IMR-90 (cell line): ENCODE results near the gene MEIKIN. TPM values are rescaled to one million over a fixed set of nuclear protein-coding genes. Genes with fewer than 3 reads are reported as not detected.

ENCODE experiments used
- ATAC-seq: fragments of 200-7000 bp; cut with Tn5 transposase; 2 replicates; pipeline ENCODE4 v1.9.1; 2020; ENCODE audit warnings: low read depth, mild to moderate bottlenecking, moderate library complexity
- BruUV-seq: library from RNA; stranded (reverse); fragments of 400-500 nt; replicated peaks from 2 replicates; lab custom pipeline; 2021; lab: Mats Ljungman, UMichigan
- CTCF ChIA-PET: fragments of 300-600 bp; formaldehyde crosslinking; extraction: SDS; loops from one replicate; lab custom pipeline; 2021; ENCODE audit warnings: antibody characterized with exemption; lab: Yijun Ruan, JAX
- POLR2A ChIA-PET: fragments of 300-600 bp; sonication (Branson Sonifier 250); formaldehyde crosslinking; loops from one replicate; lab custom pipeline; 2022; ENCODE audit warnings: antibody characterized with exemption; ENCODE audit not compliant: unreplicated experiment; lab: Charles Lee
- DNase-seq: peaks from one replicate; pipeline ENCODE4 v3.0.0; 2013
- H2AFZ ChIP-seq: replicated peaks from 2 replicates; pipeline ENCODE3; 2013; ENCODE audit warnings: low read length, mild to moderate bottlenecking; ENCODE audit not compliant: poor library complexity
- H2AK5ac ChIP-seq: 2 replicates; pipeline ENCODE4 v1.6.1; 2013; ENCODE audit warnings: low read depth, low read length, inconsistent platforms
- H2AK9ac ChIP-seq: replicated peaks from 2 replicates; pipeline ENCODE3; 2013; ENCODE audit warnings: mild to moderate bottlenecking, low read depth, low read length, moderate library complexity; ENCODE audit not compliant: poor library complexity
- H2BK120ac ChIP-seq: 2 replicates; pipeline ENCODE4 v1.6.1; 2013; ENCODE audit warnings: low read depth, low read length, inconsistent platforms
- H2BK15ac ChIP-seq: 3 replicates; pipeline ENCODE4 v1.6.1; 2013; ENCODE audit warnings: low read depth, low read length, inconsistent platforms
- H2BK20ac ChIP-seq: 2 replicates; pipeline ENCODE4 v1.6.1; 2013; ENCODE audit warnings: low read depth, mild to moderate bottlenecking, inconsistent platforms, low read length, moderate library complexity
- H2BK5ac ChIP-seq: 2 replicates; pipeline ENCODE4 v1.6.1; 2013; ENCODE audit warnings: mild to moderate bottlenecking, low read depth, low read length, inconsistent platforms; ENCODE audit not compliant: poor library complexity, severe bottlenecking
- H3K14ac ChIP-seq: replicated peaks from 2 replicates; pipeline ENCODE4 v1.6.1; 2013; ENCODE audit warnings: low read depth, low read length, inconsistent platforms
- H3K18ac ChIP-seq: 2 replicates; pipeline ENCODE4 v1.6.1; 2013; ENCODE audit warnings: low read depth, low read length, control low read depth
- H3K23ac ChIP-seq: 2 replicates; pipeline ENCODE4 v1.6.1; 2013; ENCODE audit warnings: low read depth, low read length, inconsistent platforms
- H3K27ac ChIP-seq: 2 replicates; pipeline ENCODE4 v1.5.1; 2013; ENCODE audit warnings: mild to moderate bottlenecking, control low read depth, low read length; ENCODE audit not compliant: insufficient read depth
- H3K27me3 ChIP-seq: 2 replicates; pipeline ENCODE4 v1.6.1; 2013; ENCODE audit warnings: low read length; ENCODE audit not compliant: control insufficient read depth, insufficient read depth
- H3K36me3 ChIP-seq: 2 replicates; pipeline ENCODE4 v1.6.1; 2013; ENCODE audit warnings: low read length, mixed read lengths; ENCODE audit not compliant: control insufficient read depth, insufficient read depth
- H3K4ac ChIP-seq: 2 replicates; pipeline ENCODE4 v1.6.1; 2013; ENCODE audit warnings: low read depth, low read length, inconsistent platforms
- H3K4me1 ChIP-seq: 2 replicates; pipeline ENCODE4 v1.6.1; 2013; ENCODE audit warnings: low read length, mixed read lengths; ENCODE audit not compliant: control insufficient read depth, insufficient read depth
- H3K4me2 ChIP-seq: 2 replicates; pipeline ENCODE4 v1.6.1; 2013; ENCODE audit warnings: low read depth, mild to moderate bottlenecking, control low read depth, low read length, moderate library complexity
- H3K4me3 ChIP-seq: 2 replicates; pipeline ENCODE4 v1.5.1; 2013; ENCODE audit warnings: low read depth, mild to moderate bottlenecking, control low read depth, low read length, moderate library complexity; ENCODE audit not compliant: insufficient read depth
- H3K56ac ChIP-seq: 2 replicates; pipeline ENCODE4 v1.6.1; 2013; ENCODE audit warnings: low read length, inconsistent platforms; ENCODE audit not compliant: insufficient read depth; ENCODE audit errors: extremely low read depth
- H3K79me1 ChIP-seq, 2 experiments: 2 replicates each; pipeline ENCODE4 v1.6.1; 2013; ENCODE audit warnings: low read length in 2 of 2, inconsistent platforms in 1 of 2, low read depth in 1 of 2
- H3K9ac ChIP-seq: 2 replicates; pipeline ENCODE4 v1.6.1; 2013; ENCODE audit warnings: low read depth, low read length, control low read depth
- H3K9me1 ChIP-seq: 2 replicates; pipeline ENCODE4 v1.6.1; 2013; ENCODE audit warnings: low read length, inconsistent platforms; ENCODE audit not compliant: insufficient read depth
- H3K9me3 ChIP-seq: 2 replicates; pipeline ENCODE4 v1.6.1; 2013; ENCODE audit warnings: low read length; ENCODE audit not compliant: control insufficient read depth, insufficient read depth
- H4K20me1 ChIP-seq: 2 replicates; pipeline ENCODE4 v1.6.1; 2013; ENCODE audit warnings: low read length, inconsistent platforms; ENCODE audit not compliant: insufficient read depth
- H4K5ac ChIP-seq: 2 replicates; pipeline ENCODE4 v1.6.1; 2013; ENCODE audit warnings: mild to moderate bottlenecking, low read depth, low read length, control low read depth
- H4K8ac ChIP-seq, 2 experiments: 2 replicates each; pipeline ENCODE4 v1.6.1; 2013; ENCODE audit warnings: low read depth in 2 of 2, low read length in 2 of 2, control low read depth in 1 of 2, inconsistent platforms in 1 of 2
- H4K91ac ChIP-seq: 2 replicates; pipeline ENCODE4 v1.6.1; 2013; ENCODE audit warnings: low read depth, low read length, inconsistent platforms; ENCODE audit not compliant: insufficient read depth
- CEBPB ChIP-seq: IDR thresholded peaks from 2 replicates; pipeline ENCODE4 v1.6.1; 2012; ENCODE audit warnings: low read depth, low read length, improper control_type of control experiment
- ELK1 ChIP-seq: fragments of 150-350 bp; IDR thresholded peaks from 2 replicates; pipeline ENCODE4 v1.6.1; 2016; ENCODE audit warnings: low read depth, mild to moderate bottlenecking, low read length, moderate library complexity, borderline replicate concordance
- FOS ChIP-seq: fragments of 150-350 bp; IDR thresholded peaks from 2 replicates; pipeline ENCODE4 v1.6.1; 2016; ENCODE audit warnings: low read depth, low read length
- MAZ ChIP-seq: IDR thresholded peaks from 2 replicates; pipeline ENCODE4 v1.6.1; 2012; ENCODE audit warnings: low read depth, mild to moderate bottlenecking, low read length, improper control_type of control experiment, moderate library complexity, borderline replicate concordance
- MXI1 ChIP-seq: IDR thresholded peaks from 2 replicates; pipeline ENCODE4 v1.6.1; 2012; ENCODE audit warnings: low read depth, mild to moderate bottlenecking, low read length, moderate library complexity, borderline replicate concordance
- WGBS, 2 experiments: methylation state at CpG; one replicate each; pipeline versions ENCODE4 v1.1.5 to v1.1.7; 2013; ENCODE audit warnings: missing lambda C conversion rate in 2 of 2; ENCODE audit not compliant: insufficient read length in 1 of 2; ENCODE audit errors: extremely low coverage in 2 of 2; 5-methylcytosine and 5-hydroxymethylcytosine counted together
- dilution Hi-C: fragments of 300-500 bp; cut with HindIII; formaldehyde crosslinking; loops from one replicate; pipeline ENCODE4 v1.14.3; 2018; ENCODE audit warnings: low sequenced_read_pairs; ENCODE audit not compliant: unreplicated experiment
- in situ Hi-C: fragments of 300-500 bp; cut with MboI; formaldehyde crosslinking; loops from 3 replicates; pipeline ENCODE4 v1.14.3; 2019; ENCODE audit warnings: low sequenced_read_pairs, inconsistent platforms, mixed read lengths
- intact Hi-C: fragments of 100-400 bp; cut with micrococcal nuclease; formaldehyde crosslinking; loops from 2 replicates; pipeline ENCODE4 v1.10.0; 2022
- polyA plus RNA-seq, 3 experiments: library from polyadenylated mRNA; depleted of rRNA; stranded (reverse); fragments of >200 nt; gene quantifications; 2 replicates each; pipeline ENCODE4 v1.2.3, GENCODE V29; 2012; ENCODE audit warnings: low replicate concordance in 1 of 3
- total RNA-seq: library from RNA; depleted of rRNA; stranded (reverse); fragments of >200 nt; gene quantifications from 2 replicates; pipeline ENCODE4 v1.2.3, GENCODE V29; 2012

Gene MEIKIN
- total and polyA plus RNA-seq, 2 of the 4 experiments (the other 2 are of a cell fraction), result not detected

DNA sequence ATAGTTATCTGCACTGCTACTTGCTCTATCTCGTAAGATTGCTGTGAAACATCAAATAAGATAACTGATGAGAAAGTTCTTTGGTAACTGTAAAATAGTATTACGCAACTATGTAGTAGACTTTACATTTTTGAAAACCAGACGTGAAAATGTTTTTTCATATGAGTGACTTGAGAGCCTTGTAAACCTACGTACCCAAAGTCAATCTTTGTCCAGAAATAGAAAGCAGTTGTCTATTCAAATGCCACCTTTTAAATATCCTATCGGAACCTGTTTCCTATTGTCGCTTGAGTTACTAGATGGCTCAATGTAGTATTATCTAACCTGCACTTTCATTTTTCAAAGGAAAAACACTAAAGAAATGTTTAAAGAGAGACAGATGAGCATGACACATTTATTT, 150.2 kb downstream of the MEIKIN start:
- no peak overlapping the region for H4K5ac ChIP-seq
- no peak overlapping the region for H3K56ac ChIP-seq
- BruUV-seq, result no TSS peak
- POLR2A ChIA-PET, result no interaction called here
- no peak overlapping the region for H3K27ac ChIP-seq
- H3K79me1 ChIP-seq, result peaks cover 0 to 35% of the 10 kb centered on the region in 2 experiments
- no peak overlapping the region for H3K18ac ChIP-seq
- H3K36me3 ChIP-seq, result peaks cover 2% of the 10 kb centered on the region; the same call in 1 of the 2 replicates
- H2AFZ ChIP-seq, result no peak overlapping the region
- H2BK5ac ChIP-seq, result no peak overlapping the region
- dilution Hi-C loops, result no loop called here
- no peak overlapping the region; the same call in 1 of the 2 replicates for H3K23ac ChIP-seq
- H3K9me1 ChIP-seq, result no peaks in the 10 kb centered on the region
- H4K20me1 ChIP-seq, result peaks cover 56% of the 10 kb centered on the region
- intact Hi-C loops, result loop anchor here (1.0 to 10.0 kb wide), 3 partner anchors 43 to 360 kb away; no protein-coding TSS in a partner anchor
- H3K4me1 ChIP-seq, result peaks cover 2% of the 10 kb centered on the region
- no peaks in the 10 kb centered on the region for H3K27me3 ChIP-seq
- H3K9me3 ChIP-seq, result no peaks in the 10 kb centered on the region
- no peak overlapping the region for H2BK120ac ChIP-seq
- TF ChIP-seq ELK1 (no peak), CEBPB (peak; percentile 98), MXI1 (no peak), MAZ (no peak), FOS (no peak)
- DNase-seq (no peak), ATAC-seq (no peak)
- H2BK15ac ChIP-seq, result no peak overlapping the region
- H2AK5ac ChIP-seq, result no peak overlapping the region
- H3K4me2 ChIP-seq, result peak overlapping the region; percentile 70
- in situ Hi-C loops, result no loop called here
- WGBS, 2 experiments, result no CpG with 5 or more reads among the region's 6 CpGs
- CTCF ChIA-PET, result no interaction called here
- no peak overlapping the region for H3K4ac ChIP-seq
- H4K8ac ChIP-seq, result no peak overlapping the region
- H2AK9ac ChIP-seq, result no peak overlapping the region
- H3K14ac ChIP-seq, result no peak overlapping the region
- H3K9ac ChIP-seq, result peak overlapping the region; percentile 94; the same call in 1 of the 2 replicates
- no peak overlapping the region for H2BK20ac ChIP-seq
- H3K4me3 ChIP-seq, result peak overlapping the region; percentile 88
- no peak overlapping the region for H4K91ac ChIP-seq
